ENCODE results near the gene STRA8. TPM values are rescaled to one million over a fixed set of nuclear protein-coding genes. Genes with fewer than 3 reads are reported as not detected.

The STRA8 gene
- polyA plus RNA-seq, 3 donors: not detected

DNA sequence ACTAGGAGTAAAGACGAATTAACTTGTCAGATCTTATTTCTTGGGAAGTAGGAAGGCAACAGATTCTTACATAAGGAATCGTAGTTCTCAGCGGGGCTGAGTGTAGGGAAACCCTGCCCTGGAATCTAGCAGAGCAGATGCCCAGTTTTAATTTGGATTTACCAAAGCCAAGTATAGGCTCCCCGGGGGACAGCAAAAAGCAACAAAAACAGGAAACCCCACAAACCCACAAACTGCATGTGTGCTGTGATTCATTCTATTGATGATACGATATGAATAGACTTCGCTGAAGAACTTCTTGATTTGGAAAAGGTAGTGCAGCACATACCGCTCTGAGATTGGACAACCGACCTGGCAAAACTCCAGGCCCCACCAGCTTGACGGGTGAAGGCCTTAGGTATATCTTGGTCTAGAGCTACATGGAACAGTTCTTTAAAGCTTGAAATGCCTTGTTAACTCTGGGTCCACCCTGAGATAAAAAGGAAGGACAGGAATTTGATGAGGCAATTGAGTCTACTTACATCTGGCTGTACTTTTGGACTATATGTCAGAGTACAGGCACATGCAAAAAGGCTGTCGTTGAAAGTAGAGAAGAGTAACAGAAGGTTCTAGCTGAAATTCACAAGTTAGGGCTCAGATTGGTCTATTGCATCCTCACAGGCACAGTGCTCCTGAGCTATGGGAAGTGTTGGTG lies 49.1 kb downstream of the STRA8 start:
- 97% methylated on average over 8 of the region's 10 CpGs for WGBS (ENCODE audit: insufficient coverage)
- Mint-ChIP-seq H3K36me3 (no peaks in the 10 kb centered on the region), H3K27me3 (ENCODE audit: low read depth in 3 of 3) (peaks cover 1 to 6% (median 4%) of the 10 kb centered on the region in 3 donors), H3K4me3 (no peak overlapping the region), H3K9me3 (peaks cover 0 to 1% (median 0%) of the 10 kb centered on the region in 7 donors), H3K4me1 (peaks cover 5% of the 10 kb centered on the region), H3K27ac (peak overlapping the region in 1 of 7 donors; percentile 80)
- peaks cover 2 to 3% of the 10 kb centered on the region in 2 donors for H3K27me3 ChIP-seq (ENCODE audit: control insufficient read depth in 2 of 2, insufficient read depth in 2 of 2, low read length in 2 of 2)
- no peaks in the 10 kb centered on the region for H3K36me3 ChIP-seq (replicated peaks in 1 of 2; ENCODE audit: control insufficient read depth in 1 of 2, insufficient read depth in 2 of 2, low read length in 2 of 2)
- TF ChIP-seq CTCF (IDR thresholded peaks at IDR 0.05): no peak
- no peaks in the 10 kb centered on the region for H3K79me2 ChIP-seq (ENCODE audit: insufficient read depth, low read length)
- H2AFZ ChIP-seq (ENCODE audit: insufficient read depth, low read depth, low read length, poor library complexity, severe bottlenecking): peak overlapping the region; percentile 6
- H4K20me1 ChIP-seq (ENCODE audit: insufficient read depth, low read length): no peaks in the 10 kb centered on the region
- H3K9me3 ChIP-seq (replicated peaks in 1 of 2; ENCODE audit: control insufficient read depth in 1 of 2, insufficient read depth in 1 of 2, low read length in 2 of 2): no peaks in the 10 kb centered on the region
- no peak overlapping the region for H3K4me2 ChIP-seq (replicated peaks; ENCODE audit: extremely low read depth, low read length, poor library complexity, severe bottlenecking)
- intact Hi-C loops (cut with micrococcal nuclease): loop anchor here (5.0 to 10.0 kb wide), 2 partner anchors 362 to 365 kb away; no protein-coding TSS in a partner anchor
- H3K4me1 ChIP-seq (ENCODE audit: control insufficient read depth in 1 of 2, insufficient read depth in 2 of 2, low read length in 2 of 2): no peaks in the 10 kb centered on the region
- no peak overlapping the region for H3K27ac ChIP-seq (ENCODE audit: low read depth in 1 of 2, low read length in 2 of 2)
- no peak for DNase-seq
- no peak overlapping the region for H3K4me3 ChIP-seq (replicated peaks in 1 of 3; ENCODE audit: low read depth in 2 of 3, low read length in 3 of 3)
- no peak overlapping the region for H3K9ac ChIP-seq (ENCODE audit: insufficient read depth, low read length, poor library complexity, severe bottlenecking)

- Mint-ChIP-seq H3K4me3 (no peak overlapping the region), H3K9me3 (no peaks in the 10 kb centered on the region), H3K27me3 (ENCODE audit: low read depth in 3 of 3) (peaks cover 1 to 3% (median 2%) of the 10 kb centered on the region in 3 donors), H3K36me3 (no peaks in the 10 kb centered on the region), H3K27ac (no peak overlapping the region), H3K4me1 (peaks cover 5% of the 10 kb centered on the region)
- no peak overlapping the region for H3K27ac ChIP-seq (ENCODE audit: low read depth in 1 of 2, low read length in 2 of 2)
- no peak overlapping the region for H3K4me2 ChIP-seq (replicated peaks; ENCODE audit: extremely low read depth, low read length, poor library complexity, severe bottlenecking)
- no peaks in the 10 kb centered on the region for H3K9me3 ChIP-seq (replicated peaks in 1 of 2; ENCODE audit: control insufficient read depth in 1 of 2, insufficient read depth in 1 of 2, low read length in 2 of 2)
- intact Hi-C loops (cut with micrococcal nuclease): loop anchor here (5.0 to 10.0 kb wide), 2 partner anchors 361 to 363 kb away; no protein-coding TSS in a partner anchor
- no peaks in the 10 kb centered on the region for H3K36me3 ChIP-seq (replicated peaks in 1 of 2; ENCODE audit: control insufficient read depth in 1 of 2, insufficient read depth in 2 of 2, low read length in 2 of 2)
- no peak overlapping the region for H2AFZ ChIP-seq (ENCODE audit: insufficient read depth, low read depth, low read length, poor library complexity, severe bottlenecking)
- no peaks in the 10 kb centered on the region for H4K20me1 ChIP-seq (ENCODE audit: insufficient read depth, low read length)
- H3K27me3 ChIP-seq (ENCODE audit: control insufficient read depth in 2 of 2, insufficient read depth in 2 of 2, low read length in 2 of 2): peaks cover 0 to 3% of the 10 kb centered on the region in 2 donors
- H3K4me1 ChIP-seq (ENCODE audit: control insufficient read depth in 1 of 2, insufficient read depth in 2 of 2, low read length in 2 of 2): no peaks in the 10 kb centered on the region
- no peak overlapping the region for H3K9ac ChIP-seq (ENCODE audit: insufficient read depth, low read length, poor library complexity, severe bottlenecking)
- TF ChIP-seq CTCF (IDR thresholded peaks at IDR 0.05): no peak
- no CpG with 5 or more reads among the region's 4 CpGs for WGBS (ENCODE audit: insufficient coverage)
- no peaks in the 10 kb centered on the region for H3K79me2 ChIP-seq (ENCODE audit: insufficient read depth, low read length)
- no peak overlapping the region for H3K4me3 ChIP-seq (replicated peaks in 1 of 3; ENCODE audit: low read depth in 2 of 3, low read length in 3 of 3)
- DNase-seq: no peak
These were observed 50.5 kb downstream of the STRA8 start for GRCh38 chr7:135283959-135284638.

Measured in CD14-positive monocyte (primary cell).